Measurements from ENCODE around the gene TSPAN18. TPM values are rescaled to one million over a fixed set of nuclear protein-coding genes. Genes with fewer than 3 reads are reported as not detected.

TSPAN18 gene
- total RNA-seq, 1 experiment from 2014 or later, result 18.3 TPM

DNA sequence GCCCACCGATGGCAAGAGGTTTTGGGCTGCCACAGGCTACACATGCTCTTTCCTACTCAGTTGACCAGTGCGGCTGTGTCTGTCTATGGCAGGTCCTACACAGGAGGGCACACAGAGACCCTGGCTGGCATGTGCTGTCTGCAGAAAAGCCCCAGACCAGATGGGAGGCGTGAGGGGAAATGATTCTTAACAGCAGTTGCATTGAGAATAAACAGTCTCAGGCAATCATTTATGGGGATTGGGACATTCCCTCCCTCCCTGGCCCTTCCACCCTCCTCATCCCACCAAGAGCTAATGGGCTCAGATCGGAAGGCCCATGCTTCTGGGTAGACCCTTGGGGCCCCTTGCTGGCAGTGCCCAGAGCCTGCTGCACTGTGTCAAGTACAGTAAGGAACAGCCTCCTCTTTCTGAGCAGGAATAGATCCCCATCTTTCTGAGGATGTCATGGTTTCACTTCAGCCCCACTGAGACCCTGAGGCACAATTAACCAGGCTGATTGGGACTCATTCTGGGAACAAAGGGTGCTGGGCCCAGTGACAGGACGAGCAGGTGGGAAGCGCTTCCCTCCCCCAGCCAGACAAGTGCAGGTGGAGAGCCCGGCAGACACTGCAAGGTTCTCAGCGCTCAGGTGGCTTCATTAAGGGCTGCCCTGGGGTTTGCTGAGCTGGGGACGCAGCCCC is 28.3 kb downstream of the TSPAN18 start:
- Histone ChIP-seq H3K79me2 (ENCODE audit: insufficient read depth, low read length) (no peaks in the 10 kb centered on the region), H3K4me3 (replicated peaks in 1 of 2; ENCODE audit: low read depth in 1 of 2, low read length in 2 of 2) (no peak overlapping the region), H3K9me3 (ENCODE audit: control insufficient read depth in 1 of 2, insufficient read depth in 1 of 2, low read depth in 1 of 2, low read length in 2 of 2) (no peaks in the 10 kb centered on the region), H3K36me3 (ENCODE audit: control insufficient read depth in 1 of 2, insufficient read depth in 2 of 2, low read length in 2 of 2) (no peaks in the 10 kb centered on the region), H4K20me1 (ENCODE audit: insufficient read depth) (no peaks in the 10 kb centered on the region), H3K27ac (ENCODE audit: low read depth, low read length) (no peak overlapping the region), H3K27me3 (ENCODE audit: insufficient read depth, low read length) (no peaks in the 10 kb centered on the region), H3K9me2 (ENCODE audit: insufficient read depth) (no peaks in the 10 kb centered on the region), H3K9ac (ENCODE audit: low read length) (no peak overlapping the region), H2AFZ (ENCODE audit: low read depth, low read length, poor library complexity, severe bottlenecking) (no peak overlapping the region), H3K4me2 (ENCODE audit: low read length) (no peak overlapping the region), H3K4me1 (ENCODE audit: control insufficient read depth in 1 of 2, insufficient read depth in 2 of 2, low read length in 2 of 2) (peaks cover 0 to 2% of the 10 kb centered on the region in 2 experiments; a peak in 1 of 4 replicates)
- ATAC-seq, result no peak
- CTCF ChIA-PET, result no interaction called here
- no peak for TF ChIP-seq EZH2phosphoT487 (IDR thresholded peaks at IDR 0.05; ENCODE audit: borderline replicate concordance)
- no peak for TF ChIP-seq ELF1 (IDR thresholded peaks at IDR 0.05; ENCODE audit: borderline replicate concordance, low read depth)
- TF ChIP-seq ZNF274 (IDR thresholded peaks at IDR 0.05; ENCODE audit: low read depth, low read length), result no peak
- no peak for TF ChIP-seq ZFX (IDR thresholded peaks at IDR 0.05)
- TF ChIP-seq, protein P1, sequence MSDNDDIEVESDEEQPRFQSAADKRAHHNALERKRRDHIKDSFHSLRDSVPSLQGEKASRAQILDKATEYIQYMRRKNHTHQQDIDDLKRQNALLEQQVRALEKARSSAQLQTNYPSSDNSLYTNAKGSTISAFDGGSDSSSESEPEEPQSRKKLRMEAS (IDR thresholded peaks at IDR 0.05), result no peak
- TF ChIP-seq, protein P2, sequence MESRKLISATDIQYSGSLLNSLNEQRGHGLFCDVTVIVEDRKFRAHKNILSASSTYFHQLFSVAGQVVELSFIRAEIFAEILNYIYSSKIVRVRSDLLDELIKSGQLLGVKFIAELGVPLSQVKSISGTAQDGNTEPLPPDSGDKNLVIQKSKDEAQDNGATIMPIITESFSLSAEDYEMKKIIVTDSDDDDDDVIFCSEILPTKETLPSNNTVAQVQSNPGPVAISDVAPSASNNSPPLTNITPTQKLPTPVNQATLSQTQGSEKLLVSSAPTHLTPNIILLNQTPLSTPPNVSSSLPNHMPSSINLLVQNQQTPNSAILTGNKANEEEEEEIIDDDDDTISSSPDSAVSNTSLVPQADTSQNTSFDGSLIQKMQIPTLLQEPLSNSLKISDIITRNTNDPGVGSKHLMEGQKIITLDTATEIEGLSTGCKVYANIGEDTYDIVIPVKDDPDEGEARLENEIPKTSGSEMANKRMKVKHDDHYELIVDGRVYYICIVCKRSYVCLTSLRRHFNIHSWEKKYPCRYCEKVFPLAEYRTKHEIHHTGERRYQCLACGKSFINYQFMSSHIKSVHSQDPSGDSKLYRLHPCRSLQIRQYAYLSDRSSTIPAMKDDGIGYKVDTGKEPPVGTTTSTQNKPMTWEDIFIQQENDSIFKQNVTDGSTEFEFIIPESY (IDR thresholded peaks at IDR 0.05; ENCODE audit: extremely low read depth, insufficient replicate concordance, low read length), result no peak
- TF ChIP-seq POLR2AphosphoS5 (IDR thresholded peaks at IDR 0.05; ENCODE audit: low read depth, low read length), result no peak
- no peak for TF ChIP-seq SRF (IDR thresholded peaks at IDR 0.05; ENCODE audit: low read depth)
- no peak for TF ChIP-seq YY1 (IDR thresholded peaks at IDR 0.05; ENCODE audit: extremely low read depth, insufficient replicate concordance, low read depth, low read length)
- TF ChIP-seq, protein P3, sequence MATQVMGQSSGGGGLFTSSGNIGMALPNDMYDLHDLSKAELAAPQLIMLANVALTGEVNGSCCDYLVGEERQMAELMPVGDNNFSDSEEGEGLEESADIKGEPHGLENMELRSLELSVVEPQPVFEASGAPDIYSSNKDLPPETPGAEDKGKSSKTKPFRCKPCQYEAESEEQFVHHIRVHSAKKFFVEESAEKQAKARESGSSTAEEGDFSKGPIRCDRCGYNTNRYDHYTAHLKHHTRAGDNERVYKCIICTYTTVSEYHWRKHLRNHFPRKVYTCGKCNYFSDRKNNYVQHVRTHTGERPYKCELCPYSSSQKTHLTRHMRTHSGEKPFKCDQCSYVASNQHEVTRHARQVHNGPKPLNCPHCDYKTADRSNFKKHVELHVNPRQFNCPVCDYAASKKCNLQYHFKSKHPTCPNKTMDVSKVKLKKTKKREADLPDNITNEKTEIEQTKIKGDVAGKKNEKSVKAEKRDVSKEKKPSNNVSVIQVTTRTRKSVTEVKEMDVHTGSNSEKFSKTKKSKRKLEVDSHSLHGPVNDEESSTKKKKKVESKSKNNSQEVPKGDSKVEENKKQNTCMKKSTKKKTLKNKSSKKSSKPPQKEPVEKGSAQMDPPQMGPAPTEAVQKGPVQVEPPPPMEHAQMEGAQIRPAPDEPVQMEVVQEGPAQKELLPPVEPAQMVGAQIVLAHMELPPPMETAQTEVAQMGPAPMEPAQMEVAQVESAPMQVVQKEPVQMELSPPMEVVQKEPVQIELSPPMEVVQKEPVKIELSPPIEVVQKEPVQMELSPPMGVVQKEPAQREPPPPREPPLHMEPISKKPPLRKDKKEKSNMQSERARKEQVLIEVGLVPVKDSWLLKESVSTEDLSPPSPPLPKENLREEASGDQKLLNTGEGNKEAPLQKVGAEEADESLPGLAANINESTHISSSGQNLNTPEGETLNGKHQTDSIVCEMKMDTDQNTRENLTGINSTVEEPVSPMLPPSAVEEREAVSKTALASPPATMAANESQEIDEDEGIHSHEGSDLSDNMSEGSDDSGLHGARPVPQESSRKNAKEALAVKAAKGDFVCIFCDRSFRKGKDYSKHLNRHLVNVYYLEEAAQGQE (IDR thresholded peaks at IDR 0.05; ENCODE audit: low read depth), result no peak
- no peak for TF ChIP-seq POLR2A (IDR thresholded peaks at IDR 0.05; ENCODE audit: borderline replicate concordance, extremely low read depth, insufficient read depth, insufficient read length)
- TF ChIP-seq RAD21 (IDR thresholded peaks at IDR 0.05; ENCODE audit: low read depth), result no peak
- TF ChIP-seq SIN3A (IDR thresholded peaks at IDR 0.05; ENCODE audit: low read depth), result no peak
- TF ChIP-seq FOSL1 (IDR thresholded peaks at IDR 0.05; ENCODE audit: low read depth), result no peak
- TF ChIP-seq SP1 (IDR thresholded peaks at IDR 0.05; ENCODE audit: low read depth), result no peak
- no peak for TF ChIP-seq EZH2 (IDR thresholded peaks at IDR 0.05)
- intact Hi-C loops (cut with micrococcal nuclease), result no loop called here
- RAD21 ChIA-PET (ENCODE audit: low non-redundant PET in 1 of 2, low total read pairs in 2 of 2, uncharacterized antibody in 2 of 2, unreplicated experiment in 2 of 2), result no interaction called here
- no peak for DNase-seq (ENCODE audit: low read depth, low spot score)
- POLR2A ChIA-PET, result no interaction called here
- no TSS peak for BruUV-seq (replicated peaks)

Measured in HCT116 (cell line).